ENCODE results near the gene SPCS2.
A peak's percentile ranks its signal among the peaks of the same experiment; 100 is the strongest.

DNA sequence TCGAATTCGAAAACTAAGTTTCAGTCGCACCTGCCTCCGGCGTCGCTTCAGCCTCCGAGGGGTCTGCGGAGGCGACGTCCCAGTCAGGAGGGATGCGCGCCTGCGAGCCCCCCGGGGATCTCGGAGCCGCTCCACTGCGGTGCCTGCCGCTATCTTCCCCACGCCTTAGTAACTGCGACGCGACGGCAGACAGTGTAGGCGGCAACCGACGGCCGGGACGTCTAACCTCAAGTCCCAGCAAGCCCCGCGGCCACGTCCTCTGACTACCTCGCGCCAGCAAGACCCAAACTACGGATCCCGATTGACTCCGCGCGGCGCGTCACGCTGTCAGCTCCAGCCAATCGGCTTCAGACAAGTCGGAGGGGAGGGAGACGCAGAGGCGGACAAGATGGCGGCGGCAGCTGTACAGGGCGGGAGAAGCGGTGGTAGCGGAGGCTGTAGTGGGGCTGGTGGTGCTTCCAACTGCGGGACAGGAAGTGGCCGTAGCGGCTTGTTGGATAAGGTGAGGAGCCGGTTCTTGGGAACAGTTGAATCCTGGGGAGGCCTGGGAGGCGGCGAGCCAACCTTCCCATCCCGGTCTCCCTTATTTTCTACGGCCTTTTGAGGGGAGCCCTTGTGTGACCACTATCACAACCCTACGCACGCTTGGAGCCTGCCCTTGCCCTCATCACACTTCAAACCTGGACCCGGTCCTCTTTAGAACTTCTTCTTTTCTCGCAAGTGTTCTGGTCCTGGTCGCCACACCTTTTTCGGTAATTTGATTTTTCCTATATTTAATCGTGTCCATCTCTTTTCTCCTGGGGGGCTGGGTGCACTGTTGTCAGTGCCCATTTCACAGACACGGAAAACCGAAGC lies at the start of gene SPCS2, which contains the start of gene XRRA1:
- peak in 2 of 4 experiments; percentile 4 to 9 for TF ChIP-seq CTCF (IDR thresholded peaks at IDR 0.05)
- TF ChIP-seq POLR2A (IDR thresholded peaks at IDR 0.05), result peak; percentile 74 to 84
